Fibroblast of peridontal ligament (primary cell): Measurements from ENCODE around the gene ARHGAP28.
"Not testable (repeated sequence)": the region's sequence is repeated elsewhere in the genome, so short reads cannot be mapped to it uniquely, and the experiment has no call there.

Experiments
- DNase-seq: peaks from one replicate; pipeline ENCODE4 v3.0.0-alpha.2; 2010; ENCODE audit errors: extremely low read depth

Gene ARHGAP28

DNA sequence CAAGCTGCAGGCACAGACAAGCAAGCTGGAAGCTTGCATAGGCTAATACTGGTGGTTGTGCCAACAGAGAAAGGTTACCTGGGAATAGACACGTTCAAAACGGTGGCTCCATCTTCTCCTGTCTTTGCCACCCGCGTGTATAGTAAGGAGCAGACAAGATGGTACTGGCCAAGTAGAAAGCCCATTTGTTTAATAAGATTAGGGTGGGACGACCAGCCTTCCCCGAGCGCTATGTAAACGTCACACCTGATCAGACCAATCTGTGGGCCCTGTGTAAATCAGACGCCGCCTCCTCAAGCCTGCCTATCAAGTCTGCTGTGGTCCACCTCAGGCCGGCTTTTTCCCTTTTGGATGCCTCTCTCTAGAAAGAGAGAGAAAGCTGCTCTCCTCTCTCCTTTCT lies 198.8 kb downstream of the ARHGAP28 start:
- DNase-seq, result no peak

DNA sequence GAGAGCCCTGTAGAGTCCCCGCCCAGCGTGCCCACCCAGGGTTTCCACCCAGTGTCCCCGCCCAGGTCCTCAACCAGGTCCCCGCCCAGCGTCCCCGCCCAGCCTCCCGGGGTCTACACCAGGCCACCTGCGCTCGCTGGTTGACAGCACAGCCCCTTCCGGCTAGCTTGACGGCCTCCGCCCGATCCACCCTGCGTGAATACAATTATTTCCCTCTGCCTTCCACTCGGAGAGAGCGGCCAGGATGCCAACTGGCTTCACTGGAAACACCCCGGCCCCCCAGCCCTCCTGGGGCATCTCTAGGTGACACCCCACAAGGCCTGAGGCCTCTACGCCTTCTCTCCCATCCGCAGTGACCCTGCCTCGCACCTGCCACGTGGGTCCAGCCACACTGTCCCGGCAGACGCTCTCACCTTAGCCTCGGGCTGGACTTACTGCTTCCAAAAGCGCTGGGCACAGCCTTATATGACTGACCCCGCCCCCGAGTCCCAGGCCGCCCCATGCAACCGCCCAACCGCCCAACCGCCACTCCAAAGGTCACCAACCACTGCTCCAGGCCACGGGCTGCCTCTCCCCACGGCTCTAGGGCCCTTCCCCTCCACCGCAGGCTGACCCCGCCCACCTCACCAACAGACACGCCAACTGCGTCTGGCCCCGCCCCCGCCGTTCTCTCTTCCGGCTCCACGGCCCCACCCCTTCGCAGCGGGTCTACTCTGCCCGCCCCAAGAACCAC lies 200.0 kb downstream of the ARHGAP28 start:
- no peak for DNase-seq

DNA sequence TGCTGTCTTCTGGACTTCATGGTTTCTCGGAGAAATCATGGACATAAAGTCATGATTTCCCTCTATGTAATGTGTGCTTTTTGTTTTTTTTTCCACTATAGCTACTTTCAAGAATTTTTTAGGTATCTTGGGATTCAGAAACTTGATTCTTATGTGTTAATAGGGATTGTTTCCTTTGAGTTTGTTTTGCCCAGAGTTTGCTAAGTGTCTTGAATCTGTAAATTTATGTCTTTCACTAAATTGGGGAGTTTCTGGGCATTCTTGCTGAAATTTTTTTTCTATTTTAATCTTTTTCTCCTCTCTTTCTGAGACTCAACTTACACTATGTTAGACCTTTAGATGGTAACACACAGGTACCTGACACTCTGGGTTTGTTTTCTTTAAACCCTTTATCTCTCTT lies 205.3 kb downstream of the ARHGAP28 start:
- no peak for DNase-seq

DNA sequence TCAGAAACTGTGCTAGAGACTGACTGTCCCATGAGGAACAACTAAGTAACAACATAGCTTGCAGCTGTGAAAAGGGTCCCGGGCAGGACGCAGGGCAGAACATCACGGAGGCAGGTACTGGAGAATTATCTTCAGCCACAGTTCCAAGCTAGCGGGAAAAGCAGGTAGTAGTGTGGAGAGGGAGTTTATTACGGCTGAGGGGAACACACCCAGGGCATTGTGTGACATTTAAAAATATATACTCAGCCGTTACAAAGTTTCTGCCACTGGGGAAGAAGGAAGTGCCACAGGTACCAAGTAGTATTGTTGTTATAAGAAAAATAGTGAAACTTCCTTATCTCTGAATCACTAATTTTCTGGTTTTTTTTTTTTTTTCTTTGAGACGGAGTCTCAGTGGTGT lies 208.5 kb downstream of the ARHGAP28 start:
- no peak for DNase-seq

DNA sequence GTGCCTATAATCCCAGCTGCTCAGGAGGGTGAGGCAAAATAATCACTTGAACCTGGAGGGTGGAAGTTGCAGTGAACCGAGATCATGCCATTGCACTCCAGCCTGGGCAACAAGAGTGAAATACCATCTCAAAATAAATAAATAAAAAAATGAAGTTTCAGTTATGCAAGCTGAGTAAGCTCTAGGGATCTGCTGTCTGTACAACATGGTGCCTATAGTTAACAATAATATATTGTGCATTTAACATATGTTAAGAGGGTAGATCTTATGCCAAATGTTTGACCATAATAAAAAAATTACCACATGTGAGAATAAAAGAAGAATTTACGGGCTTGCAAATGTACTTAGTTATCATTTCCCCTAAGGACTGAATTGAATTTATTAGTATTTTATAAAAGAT lies 208.9 kb downstream of the ARHGAP28 start:
- DNase-seq, result not testable (repeated sequence)

DNA sequence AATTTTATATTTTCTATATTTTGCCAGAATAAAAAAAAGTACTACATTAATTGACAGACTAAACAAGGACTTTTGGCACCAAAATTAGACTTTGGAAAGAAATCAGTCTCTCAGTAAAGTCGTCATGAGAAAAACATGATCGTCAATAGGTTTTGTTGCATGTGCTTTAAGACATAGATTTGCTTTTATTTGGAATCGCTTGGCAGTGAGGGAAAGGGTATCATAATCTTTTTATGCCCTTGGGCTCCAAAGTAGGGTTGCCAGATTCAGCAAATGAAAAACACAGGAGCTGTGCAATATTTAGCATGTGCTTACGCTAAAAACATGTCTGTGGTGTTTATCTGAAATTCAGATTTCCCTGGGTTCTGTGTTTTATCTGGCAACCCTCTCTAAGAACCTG lies 210.5 kb downstream of the ARHGAP28 start:
- DNase-seq, result no peak

DNA sequence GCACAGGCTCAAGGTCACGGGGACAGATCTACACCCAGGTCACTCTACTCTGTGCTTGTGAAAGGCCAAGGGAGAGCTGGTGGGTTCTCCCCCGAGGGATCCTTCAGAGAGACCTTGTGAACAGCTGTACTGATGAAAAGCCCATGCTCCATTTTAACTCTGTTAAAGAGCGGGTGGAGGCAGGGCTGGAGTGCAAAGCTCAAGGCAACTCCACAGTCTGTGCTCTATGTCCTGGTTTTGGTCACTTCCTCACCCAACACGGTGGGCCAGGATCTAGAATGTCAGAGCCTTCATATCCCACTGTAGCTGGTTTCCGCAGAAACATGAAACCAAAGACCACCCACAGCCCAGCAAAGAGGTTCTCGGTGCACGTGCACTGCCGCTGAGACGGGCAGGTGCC lies 210.9 kb downstream of the ARHGAP28 start:
- DNase-seq, result no peak

DNA sequence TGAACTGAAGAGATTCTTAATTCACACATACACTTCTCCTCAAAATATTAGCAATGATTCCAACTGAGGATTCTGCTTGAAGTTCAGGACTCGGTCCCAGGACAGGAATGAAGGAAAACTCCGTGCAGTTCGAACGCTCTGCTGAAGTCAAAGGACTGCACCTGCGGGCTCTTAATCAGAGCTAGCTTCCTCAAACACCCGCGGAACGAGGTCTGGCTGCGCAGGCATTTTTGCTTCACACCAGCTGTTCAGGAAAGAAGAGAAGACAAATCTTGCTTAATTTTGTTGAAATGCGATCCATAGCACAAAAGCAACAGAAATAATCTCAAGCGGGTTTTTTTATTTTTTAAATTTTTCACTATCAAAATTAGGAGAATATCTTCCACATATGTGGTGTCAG lies 212.5 kb downstream of the ARHGAP28 start:
- DNase-seq, result no peak

DNA sequence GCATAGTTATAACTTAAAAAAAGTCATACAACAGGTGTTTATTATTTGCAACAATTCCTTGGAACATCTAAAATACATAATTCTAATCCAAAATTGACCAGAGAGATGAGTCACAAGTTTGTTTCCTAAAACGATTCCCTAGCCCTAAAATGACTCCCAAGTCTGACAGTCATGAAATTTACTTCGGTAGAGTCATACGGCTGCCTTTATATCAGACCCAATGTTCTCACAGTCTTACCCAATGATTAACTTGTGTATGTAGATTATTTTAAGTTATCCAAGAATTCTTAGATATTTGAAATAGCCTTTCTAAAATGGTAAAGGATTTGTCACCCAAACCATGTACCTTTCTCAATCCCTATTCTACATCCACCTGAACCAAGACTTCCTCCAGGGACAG lies 213.2 kb downstream of the ARHGAP28 start:
- DNase-seq, result no peak

DNA sequence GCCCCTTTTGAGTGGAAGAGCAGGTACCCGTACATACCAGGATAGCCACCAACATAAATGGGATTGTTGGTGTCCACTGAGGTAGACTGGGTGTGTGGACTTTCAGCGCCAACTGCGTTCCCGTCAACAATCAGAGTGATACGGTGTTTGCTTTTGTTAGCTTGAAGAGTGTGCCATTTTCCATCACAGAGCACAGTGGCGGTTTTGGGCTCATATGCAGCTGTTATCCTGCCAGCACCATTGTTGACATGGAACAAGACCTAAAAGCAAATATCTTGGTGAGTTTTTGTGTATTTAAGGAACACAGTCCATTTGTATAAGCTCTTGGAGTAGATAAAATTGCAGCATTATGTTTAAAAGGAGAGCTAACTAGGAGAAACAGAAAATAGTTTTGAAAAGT lies 213.6 kb downstream of the ARHGAP28 start:
- DNase-seq, result no peak

DNA sequence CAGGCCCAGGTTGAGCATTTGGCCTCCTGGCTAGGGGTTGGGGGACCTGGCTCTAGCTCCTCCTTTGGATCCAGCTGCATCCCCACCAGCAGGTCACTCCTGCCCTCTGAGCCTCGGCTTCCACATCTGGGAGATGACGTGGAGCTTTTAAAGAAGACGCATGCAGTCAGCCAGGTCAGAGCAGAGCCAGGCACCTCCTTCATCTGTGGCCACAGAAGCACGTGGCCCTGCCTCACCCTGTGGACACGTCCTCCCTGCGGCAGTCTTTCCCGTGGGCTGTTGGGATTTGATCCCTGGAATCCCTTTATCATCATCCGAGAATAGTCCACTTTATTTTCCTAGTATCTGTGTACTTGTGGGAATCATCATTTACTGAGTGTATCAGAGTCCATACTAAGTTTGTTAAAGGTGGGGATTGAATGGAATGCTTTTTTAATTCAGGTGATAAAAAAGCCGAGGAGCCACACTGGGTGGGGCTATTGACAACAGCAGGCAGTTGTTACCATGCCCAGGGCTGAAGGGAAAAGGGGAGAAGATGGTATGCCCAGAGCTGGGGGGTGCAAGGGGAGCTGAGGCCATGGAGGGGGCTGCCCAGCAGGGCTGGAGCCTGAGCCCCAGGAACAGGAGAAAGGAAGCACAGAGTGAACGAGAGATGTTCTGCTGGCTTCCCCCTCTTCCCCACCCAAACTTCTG lies 218.0 kb downstream of the ARHGAP28 start:
- DNase-seq, result no peak

DNA sequence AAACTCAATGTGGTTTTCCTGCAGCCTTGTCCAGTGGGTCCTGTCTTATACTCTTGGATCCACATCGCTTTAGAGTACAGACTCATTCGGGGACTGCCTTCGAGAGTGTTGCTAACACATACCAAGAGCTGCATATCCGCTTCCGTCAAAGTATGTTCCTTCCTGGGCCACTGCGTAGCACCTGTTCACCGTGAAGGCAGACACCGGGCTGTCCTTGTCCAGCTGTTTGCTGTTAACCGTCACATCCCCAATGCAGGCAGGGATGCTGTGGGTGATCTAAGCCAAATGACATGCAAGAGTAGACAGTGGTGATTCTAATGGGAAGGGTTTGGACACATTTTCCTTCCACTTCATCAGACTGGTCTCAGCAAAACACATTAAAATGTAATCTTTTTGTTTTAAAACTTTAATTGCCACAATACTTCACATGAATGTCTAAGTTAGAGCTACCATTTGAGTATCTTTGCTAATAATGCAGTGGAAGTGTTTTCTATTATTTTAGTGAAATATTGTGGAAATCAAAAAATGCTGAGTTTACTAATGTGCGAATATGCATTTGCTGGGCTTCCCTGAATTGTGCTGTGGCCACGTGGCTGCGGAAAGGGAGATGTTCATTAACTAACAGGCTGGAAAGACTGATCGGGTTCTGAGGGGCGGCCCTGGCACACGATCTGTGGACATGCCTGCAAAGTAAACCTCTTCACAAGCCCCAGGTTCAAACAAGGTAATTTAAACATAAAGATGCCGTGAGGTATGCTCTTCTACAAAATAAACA lies 219.0 kb downstream of the ARHGAP28 start:
- no peak for DNase-seq

DNA sequence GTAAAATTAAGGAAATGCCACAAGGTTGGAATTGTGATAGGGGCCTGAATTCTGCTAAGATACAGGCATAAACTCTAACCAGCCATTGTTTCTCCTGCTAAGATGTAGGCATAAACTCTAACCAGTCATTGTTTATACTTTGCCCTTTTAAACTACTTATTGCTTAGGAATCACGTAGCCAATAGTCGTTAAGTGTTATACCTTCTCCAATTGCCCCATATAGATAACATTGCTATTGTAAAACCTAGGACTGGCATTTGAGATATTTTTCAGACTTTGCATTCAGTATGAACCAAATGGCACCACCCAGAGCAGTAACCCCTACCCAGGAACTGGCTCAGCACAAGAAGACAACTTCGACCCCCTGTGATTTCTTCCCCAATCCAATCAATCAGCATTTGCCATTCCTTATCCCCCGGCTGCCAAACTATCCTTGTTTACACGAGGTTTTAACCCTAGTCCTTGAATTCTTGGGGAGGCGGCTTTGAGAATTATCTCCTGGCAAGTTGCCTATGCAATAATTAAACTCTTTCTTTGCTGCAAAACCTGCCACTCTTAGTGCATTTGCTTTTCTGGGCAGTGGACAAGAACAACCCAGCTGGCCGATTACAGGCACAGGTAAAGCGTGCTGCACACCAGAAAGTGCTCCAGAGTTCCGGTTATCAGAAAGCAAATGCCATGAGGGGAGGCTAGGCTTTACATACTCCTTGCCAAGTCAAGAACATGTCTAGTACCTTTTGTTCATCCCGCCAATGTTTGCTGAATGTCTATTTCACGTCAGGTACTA lies 220.5 kb downstream of the ARHGAP28 start:
- DNase-seq, result no peak

DNA sequence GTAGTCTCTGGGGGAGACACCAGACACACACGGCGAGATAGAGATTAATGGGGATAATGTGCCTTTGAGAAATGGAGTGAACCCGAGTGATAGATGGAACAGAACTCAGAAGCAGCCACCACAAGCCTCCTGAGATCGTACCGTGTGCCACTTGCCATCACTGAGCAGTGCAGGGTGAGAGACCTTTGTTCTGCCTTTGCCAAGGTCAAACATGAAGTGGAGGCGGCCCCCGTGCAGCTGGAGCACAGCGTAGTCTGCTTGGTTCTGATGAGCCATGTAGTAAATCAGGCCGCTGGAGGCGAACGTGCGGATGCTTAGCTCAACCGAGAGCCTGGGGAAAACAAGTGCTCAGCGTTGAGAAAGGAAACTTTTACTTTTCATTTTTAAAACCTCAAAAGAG lies 221.1 kb downstream of the ARHGAP28 start:
- DNase-seq, result no peak

DNA sequence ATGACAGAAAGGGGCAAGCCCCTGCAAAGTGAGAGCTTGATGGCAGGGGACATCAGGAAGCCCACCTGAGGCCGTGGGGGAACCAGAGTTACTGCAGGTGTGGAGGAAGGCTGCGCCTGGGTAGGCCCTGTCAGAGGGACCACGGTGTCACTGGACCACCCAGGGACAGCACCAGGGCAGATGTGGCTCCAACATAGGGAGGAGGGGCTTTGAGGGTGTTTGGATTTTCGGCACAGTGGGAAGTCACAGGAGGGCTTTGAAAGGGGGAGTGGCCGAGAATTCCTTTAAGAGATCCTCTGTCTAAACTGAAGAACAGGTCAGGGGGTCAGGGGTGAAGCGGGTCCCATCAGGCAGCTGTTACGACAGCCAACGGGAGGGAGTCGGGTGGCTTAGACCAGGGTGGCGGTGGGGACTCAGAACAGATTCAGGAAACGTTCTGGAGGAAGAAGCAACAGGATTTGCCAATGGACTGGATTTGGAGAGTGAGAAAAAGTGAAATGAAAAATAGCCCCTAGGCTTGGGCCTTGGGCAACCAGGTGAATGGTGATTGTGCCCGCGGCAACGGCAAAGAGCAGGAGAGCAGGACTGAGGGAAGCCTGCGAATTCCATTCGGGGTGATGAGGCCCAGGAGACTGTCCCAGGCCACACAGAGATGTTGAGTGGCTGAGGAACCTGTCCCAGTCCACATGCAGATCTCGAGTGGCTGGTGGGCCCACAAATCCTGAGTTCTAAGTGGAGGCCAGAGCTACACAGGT lies 222.0 kb downstream of the ARHGAP28 start:
- DNase-seq, result no peak

DNA sequence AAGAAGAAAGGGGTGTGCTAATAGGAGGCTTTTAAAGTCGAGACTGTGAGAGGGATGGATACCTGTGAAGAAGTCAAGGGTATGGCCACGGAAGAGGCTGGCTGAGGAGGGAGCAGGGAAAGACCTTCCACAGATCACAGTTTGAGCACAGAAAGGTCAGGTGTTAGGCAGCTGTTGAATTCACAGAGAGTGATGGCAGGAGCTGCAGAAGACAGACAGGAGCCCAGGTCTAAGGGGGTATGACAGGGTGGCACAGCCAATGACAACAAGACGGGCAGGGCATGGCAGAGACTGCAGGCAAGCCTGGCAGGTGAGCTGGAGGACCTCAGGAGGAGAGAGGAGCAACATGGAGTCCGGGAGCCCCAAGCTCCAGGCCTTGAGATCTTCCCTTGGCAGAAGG lies 225.0 kb downstream of the ARHGAP28 start:
- no peak for DNase-seq

DNA sequence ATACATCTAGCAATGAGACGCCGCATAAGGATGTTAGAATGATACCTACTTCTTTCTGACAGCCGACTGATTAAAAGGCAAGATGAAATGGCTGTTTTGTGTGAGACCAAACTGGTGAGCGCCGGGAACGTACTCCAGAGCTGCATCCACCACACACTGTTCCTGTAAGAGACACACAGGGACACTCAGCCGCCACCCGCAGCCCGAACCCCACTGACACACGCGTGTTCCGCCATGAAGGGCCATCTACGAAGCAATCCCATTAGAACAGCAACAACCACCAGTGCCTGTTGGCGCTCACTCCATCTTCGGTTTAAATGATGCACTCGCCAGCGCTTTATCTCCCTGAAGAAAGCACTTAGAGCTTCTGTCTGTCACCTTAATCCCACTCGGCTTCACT lies 225.8 kb downstream of the ARHGAP28 start:
- no peak for DNase-seq

DNA sequence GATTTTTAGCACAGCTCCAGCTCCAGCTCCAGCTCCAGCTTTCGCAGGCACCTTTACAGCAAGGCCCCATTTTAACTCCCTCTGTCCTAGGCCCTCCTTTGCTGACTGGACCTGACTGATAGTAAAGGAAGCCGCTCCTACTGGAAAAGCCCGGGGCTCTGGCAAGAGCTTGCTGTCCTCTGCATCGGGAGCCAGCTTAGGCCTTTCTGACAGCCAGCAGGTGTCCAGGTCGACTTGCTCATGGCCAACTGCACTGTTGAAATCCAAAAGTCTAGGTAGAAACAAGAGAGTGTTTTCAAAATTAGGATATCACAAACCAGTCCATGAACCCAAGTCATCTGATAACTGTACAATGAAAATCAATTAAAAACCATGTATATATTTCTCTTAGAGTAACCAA lies 227.0 kb downstream of the ARHGAP28 start:
- DNase-seq, result no peak

DNA sequence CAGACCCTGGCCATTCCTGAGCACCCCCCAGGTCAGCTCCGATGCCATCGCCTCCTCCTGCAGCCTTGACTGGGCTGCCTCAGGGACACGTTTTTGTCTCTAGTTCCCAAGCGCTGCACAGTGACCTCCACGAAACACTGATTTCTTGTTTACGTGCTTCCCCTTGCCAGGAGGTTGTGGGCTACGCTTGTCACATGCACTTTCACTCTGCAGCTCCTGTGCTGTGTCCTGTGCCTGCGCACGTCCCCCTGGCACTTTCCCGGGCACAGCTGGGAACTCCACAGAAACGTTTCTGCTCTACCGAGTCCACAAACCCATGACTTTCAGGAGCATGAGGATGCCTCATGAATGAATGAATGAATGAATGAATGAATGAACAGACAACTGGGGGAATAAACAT lies 227.5 kb downstream of the ARHGAP28 start:
- DNase-seq, result no peak

DNA sequence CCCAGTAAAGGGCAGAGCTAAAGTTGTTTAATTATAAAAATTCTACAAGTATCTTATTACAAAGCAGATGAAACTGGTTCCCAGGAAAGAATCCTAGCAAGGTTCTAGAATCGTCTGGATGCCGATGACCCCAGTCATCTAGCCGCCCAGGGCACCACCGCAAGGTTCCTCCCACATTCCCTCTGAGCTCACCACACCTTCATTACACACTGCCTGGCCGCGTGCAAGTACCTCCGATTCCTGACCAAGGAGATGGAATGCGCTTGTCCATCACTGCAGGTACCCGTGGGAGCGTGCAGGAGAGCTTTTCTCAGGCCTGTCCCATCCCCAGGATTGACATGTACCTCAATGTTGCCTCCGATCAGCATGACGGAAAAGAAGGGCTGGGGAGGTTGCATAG lies 229.6 kb downstream of the ARHGAP28 start:
- no peak for DNase-seq

DNA sequence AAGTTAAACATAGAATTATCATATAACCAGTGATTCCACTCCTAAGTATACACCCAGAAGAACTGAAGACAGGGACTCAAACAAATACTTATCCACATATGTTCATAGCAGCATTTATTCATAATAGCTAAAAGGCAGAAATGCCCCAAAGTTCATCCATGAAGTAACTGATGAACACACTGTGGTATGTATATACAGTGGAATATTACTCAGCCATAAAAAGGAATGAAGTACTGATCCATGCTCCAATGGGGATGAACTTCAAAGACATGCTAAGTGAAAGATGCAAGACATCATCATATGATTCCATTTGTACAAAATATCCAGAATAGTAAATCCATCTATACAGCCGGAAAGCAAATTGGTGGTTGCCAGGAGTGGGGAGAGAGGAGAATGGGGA lies 230.6 kb downstream of the ARHGAP28 start:
- DNase-seq, result no peak
